GM15510 (cell line): ENCODE data around the gene LUZP1.

Experiments used
- POLR2A ChIP-seq: IDR thresholded peaks from 3 replicates; pipeline ENCODE4 v1.6.1; 2011; ENCODE audit warnings: borderline replicate concordance; ENCODE audit not compliant: insufficient read length; ENCODE audit errors: extremely low read depth

LUZP1 gene

DNA sequence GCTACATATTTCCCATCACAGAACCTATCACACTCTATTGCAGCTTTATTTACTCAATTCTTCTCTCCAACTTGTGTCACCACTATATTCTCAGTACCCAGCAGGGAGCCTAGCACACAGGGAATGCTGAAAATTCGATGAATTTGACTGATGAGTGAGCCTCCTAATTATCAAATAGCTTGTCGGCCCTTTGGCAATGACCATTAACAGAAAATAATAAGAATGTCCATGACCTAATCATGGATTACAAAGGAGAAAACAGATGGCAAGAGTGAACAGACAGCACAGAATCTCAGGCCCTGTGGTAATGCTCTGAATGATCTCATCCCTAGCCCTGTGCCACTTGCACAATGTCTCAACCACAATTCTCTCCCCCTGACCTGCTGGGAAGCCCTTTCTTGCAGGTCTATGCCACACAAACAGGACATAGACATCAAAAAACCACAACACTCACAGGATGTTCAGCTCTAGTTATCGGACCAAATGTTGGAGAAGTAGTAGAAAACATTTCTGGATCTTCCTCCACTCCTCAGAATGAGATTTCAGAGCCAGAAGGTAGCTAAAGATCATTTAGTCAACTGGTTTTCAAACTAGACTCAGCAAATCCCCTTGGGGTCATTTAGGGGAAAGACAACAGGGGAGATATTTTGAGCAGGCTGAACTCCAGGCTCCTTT lies 68.4 kb downstream of the LUZP1 start:
- no peak for TF ChIP-seq POLR2A

DNA sequence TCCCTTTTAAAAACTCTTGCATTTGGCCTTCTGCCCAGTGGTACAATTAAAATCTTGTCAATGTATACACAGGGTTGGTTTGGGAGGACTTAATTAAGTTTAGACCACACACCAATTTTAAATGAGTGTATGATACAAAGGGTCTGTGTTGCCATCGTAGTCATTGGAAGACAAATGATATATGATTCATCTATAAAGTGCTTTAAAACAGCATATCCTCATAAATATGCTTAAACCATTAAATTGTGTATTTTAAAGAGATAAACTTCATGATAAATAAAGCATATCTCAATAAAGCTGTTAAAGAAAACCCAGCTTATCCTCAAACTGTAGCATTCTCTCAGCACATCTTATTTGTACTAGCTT lies 69.5 kb downstream of the LUZP1 start:
- TF ChIP-seq POLR2A, result no peak

DNA sequence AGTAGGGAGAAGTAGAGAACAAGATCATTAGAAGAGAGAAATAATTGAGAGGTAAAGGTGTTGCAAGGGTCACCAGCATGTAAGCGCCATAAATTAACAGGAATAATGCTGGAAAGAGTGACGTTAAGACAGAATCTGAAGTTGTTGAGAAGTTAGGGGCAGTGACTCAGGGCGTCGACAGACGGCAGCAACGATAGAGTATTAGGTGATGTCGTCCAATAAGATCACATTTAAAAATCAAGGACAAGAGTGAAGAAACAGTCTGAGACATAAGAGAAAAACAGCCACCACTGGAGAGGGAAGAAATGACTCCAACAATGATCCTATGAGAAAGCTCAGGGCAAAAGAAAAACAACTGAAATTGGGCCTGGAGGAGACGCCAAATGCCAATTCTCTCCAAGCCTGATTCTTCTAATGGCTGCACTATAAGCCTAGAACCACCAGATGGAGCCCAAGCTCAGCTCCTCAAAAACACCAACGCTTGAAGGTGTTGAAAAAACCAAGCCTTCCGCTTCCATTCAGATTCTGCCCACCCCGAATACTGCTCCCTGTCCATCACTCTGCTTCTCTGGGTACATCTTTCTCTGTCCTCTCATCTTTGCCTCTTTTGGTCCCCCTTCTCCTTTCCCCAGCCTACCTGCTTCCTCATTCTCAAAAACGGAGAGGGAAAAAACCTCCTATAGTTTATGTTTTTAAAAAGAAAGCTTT lies 70.0 kb downstream of the LUZP1 start:
- TF ChIP-seq POLR2A, result no peak

DNA sequence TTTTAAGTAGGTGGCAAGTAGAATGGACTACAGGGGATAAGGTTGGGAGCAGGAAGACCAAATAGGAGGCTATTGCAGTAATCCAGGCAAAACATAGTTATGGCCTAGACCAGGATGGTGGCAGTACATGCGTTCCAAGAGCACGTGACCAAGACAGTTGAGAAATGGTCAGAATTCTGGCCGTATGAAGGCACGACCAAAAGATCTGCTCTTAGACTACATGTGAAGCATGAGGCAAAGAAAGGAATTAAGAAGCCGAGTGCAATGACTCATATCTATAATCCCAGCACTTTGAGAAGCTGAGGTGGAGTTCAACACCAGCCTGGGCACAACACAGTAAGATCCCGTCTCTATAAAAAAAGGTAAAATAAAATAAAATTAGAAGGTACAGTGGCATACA lies 71.3 kb downstream of the LUZP1 start:
- TF ChIP-seq POLR2A, result no peak

DNA sequence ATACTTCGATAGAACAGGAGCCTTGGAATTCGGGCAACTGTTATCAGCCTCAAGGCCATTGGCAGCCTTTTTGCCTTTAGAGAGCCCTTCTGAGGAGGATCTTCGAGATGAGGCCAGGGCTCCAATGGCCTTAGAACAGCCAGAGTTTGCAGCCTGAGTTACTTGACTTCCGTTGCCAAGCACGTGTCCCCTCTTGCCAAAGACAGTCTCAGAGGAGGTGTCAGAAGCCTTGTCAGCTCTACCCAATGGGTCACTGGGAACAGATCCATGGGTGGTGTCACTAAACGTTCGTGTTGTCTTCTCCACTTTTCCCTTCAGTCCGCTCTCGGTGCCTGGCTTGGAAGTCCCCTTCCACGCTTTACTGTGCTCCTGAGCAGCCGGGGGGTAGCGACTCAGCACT lies 76.2 kb downstream of the LUZP1 start:
- TF ChIP-seq POLR2A, result no peak

DNA sequence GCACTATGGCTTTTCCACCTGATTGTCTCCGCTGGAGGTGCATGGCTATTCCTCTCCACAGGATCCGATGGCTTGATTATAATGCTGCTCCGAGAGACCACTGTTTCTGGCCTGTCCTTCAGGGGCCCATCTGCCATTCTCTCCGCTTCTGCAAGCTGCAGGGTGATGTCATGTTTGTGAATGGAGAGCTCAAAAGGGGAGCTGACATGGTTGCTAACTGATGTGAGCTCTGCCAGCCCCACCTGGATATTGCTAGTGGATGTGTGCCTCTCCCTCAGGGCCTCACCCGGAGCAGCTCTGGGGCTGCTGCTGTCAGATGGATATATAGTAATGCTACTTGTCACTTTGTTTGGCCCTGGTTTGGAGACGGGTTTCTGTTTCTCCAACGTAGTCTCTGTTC lies 77.1 kb downstream of the LUZP1 start:
- TF ChIP-seq POLR2A, result no peak

DNA sequence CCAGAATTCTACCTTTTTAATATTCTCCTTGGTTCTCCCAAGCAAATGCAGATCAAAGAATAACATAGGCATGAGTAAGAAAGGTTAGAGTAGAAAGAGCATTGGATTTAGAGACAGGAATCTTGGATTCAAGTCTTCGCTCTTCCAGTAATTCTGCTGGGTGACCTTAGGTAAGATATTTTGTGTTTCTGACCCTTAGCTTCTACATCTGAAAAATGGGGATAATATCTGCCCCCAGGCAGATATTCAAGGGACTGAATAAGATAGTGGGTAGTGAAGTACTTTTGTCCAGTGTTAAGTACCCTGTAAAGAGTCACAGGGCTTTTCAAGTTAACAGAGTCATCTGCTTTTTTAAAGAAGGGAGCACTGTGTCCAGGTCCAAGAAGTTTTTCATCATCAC lies 78.6 kb downstream of the LUZP1 start:
- no peak for TF ChIP-seq POLR2A

DNA sequence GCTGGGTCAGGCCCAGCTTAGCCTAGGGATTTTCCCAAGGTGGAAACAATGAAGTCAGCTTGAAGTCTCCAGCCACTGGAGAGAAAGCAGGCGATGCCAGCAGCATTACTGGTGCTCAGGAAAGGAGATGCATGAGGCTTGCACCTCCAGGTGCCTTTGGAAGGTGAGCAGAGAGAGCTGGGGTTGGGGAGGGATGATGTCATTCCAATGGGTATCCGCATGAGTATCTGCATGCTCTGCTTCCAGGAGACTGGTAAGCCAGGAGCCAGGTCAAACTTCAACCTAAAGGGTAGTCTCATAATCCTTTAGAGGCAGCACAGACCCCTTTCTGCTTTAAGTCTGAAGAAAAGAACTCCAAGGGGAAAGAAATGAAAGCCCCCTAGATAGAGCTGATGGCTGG lies 80.6 kb downstream of the LUZP1 start:
- no peak for TF ChIP-seq POLR2A

DNA sequence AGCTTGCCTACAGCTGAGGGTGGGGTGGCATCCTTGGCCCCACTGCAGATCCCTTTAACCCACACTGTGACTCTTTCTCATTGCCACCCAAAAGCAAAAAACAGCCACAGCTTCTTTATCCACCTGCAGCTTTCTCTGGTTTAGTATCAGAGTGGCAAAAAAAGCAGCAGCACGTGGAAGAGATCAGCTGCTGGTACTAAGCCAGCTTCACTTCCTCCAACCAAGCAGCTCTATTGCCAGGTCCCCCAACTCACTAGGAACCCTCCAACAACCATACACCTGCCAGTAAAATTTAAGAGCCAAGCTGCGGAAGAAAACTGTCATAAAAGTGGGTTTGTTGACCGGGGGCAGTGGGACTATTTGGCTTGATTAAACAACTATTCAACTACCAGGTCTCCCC lies 83.0 kb downstream of the LUZP1 start:
- TF ChIP-seq POLR2A, result no peak

DNA sequence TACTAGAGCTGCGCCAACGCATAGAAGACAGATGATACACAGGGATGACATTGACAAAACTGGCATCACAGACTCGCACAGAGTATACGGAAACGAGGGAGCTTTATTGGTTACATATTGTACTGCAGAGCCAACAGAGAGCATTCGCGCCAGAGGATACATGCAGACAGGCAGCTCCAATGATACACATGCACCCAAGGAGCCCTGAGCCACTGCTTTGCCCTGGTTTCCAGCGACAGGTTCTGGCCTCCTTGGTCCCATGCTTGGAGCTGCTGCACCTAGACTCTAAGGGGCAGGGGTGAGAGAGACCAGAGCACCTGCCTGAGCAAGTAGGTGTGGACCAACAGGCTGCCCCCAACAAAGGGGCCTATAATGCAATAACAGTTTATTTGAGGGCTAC lies 83.8 kb downstream of the LUZP1 start:
- TF ChIP-seq POLR2A, result no peak

DNA sequence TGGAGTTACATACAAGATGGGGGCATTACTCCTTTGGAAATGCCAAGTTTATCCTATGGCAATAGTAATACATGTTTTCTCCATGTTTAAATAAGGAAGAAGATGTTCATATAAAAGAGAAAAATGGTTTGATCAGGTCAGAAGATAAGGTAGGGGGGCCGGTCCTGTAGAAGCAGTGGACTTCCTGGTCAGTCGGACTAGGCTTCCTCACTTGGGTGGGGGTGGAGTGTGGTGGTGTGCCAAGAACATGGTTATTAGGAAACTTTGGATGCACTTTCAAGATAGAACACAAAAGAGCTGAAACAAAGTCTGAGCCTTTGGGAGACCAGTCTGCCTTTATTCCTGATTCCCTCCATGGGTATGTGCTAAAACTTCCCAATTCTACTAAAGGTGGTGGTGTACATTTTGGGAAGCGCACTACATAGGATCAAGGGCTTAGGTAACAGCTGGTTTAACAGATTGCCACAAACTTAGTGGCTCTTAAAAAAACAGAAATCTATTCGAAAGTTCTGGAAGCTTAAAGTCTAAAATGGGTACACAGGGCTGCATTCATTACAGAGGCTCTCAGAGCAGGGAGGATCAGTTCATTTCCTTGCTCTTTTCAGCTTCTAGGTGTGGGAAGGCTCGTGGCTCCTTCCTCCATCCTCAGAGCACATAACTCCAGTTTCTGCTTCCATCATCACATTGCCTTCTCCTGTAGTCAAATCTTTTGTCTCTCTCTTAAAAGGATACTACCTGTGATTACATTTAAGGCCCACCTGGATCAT lies 84.8 kb downstream of the LUZP1 start:
- no peak for TF ChIP-seq POLR2A

DNA sequence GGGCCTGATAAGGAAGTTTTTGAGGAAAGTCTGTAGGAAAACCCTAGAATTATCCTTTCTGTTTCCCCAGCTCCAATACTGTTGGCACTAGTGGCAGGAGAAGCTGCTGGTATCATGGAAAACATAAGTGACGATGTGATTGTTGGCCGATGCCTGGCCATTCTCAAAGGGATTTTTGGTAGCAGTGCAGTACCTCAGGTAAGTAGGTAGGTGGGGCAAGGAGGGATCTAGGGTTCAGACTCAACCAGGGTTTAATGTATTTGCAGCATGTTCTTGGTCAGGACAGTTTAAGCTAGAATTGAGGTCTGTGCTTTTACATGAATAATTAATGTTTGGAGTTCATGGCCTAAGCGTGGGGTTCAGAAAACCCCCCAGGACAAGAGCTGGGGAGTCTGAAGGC lies 87.3 kb downstream of the LUZP1 start:
- no peak for TF ChIP-seq POLR2A

DNA sequence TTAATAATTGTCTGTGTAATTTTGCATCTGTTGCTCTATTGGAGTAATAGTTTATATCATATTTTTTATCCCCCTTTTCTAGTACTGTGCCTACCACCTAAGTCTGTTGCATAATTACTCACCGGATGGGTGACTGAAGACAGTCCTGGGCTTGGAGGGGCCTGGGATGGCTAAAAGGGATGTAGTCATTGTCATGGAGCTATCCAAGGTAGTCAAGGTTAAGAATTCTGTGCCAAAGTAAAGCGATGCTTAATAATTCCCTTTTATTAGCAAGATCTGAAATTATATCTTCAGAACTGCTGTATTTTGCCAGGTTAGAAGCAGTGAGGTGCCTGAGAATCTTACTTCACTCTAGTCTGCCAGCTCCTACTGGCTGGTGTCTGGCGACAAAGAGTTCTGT lies 87.8 kb downstream of the LUZP1 start:
- TF ChIP-seq POLR2A, result no peak

DNA sequence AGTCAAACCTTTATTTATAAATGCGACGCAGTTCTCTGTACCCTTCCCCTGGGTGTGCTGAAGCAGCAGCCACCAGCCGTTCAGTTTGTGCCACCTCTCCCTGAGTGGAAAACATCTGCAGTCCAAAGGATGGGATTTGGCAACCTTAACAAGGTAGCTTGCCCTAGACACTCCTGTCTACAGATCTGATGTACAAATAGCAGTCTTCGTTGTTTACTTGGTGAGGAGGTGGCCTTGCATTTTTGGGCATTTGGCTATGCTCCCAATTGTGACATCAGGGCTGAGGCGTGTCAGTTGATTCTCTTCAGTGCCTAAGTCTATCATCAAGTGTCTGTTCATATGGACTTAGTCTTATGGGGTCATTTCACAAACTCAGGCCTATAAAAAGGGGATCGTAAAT lies 89.6 kb downstream of the LUZP1 start:
- no peak for TF ChIP-seq POLR2A

DNA sequence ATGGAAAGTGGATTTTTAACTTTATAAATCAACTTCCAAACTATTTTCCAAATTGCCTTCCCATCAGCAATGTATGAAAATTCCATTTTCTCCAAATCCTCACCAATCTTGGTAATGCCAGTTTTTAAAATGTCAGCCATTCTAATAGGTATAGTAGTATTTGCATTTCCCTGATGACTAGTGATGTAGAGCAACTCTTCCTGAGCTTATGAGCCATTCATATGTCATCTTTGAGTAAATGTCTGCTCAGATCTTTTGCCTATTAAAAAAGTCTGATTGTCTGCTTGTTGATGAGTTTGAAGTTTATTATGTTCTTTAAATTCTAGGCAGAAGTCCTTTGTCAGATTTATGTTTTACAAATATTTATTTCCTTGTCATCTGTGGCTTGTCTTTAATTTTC lies 94.6 kb downstream of the LUZP1 start:
- no peak for TF ChIP-seq POLR2A

DNA sequence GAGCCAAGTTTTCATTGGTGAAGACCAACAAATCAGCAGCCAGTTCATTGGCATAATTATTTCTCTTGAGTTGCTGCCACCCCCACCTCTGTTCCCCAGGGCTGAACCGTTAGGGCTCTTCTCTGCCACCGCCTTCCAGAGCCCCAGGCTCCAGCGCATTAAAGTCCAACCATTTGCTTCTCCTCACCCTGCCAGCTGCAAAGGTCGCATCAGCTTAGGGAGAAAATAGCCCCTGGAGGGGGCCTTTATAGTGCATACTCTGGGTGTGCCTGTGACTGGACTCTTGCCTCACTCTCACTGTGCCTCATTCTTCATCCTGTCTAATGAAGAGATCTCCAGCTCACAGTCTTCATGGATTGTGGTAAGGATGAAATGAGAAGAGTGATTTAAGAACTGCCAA lies 99.0 kb downstream of the LUZP1 start:
- TF ChIP-seq POLR2A, result no peak
